ENCODE measurements around the gene RNF44.

Gene RNF44

DNA sequence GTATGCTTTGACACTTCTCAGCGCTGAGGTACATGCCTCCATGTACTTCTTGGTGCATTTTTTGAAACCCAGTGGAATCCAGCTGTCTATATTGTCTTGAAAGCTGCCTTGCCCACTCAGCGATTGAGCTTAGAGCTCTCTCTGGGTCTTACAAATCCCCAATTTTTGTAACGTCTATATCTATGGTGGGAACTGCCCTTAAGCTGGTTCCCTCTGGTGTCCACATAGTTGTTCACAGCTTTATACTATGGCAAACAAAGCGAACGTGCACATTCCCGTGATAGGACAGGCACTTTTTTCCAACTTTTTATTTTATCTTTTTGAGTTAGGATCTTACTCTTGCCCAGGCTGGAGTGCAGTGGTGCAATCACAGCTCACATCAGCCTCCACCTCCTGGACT lies 32.8 kb upstream of the RNF44 start:
- Histone ChIP-seq H3K4me3 (ENCODE audit: low read depth, low read length) (no peak overlapping the region), H3K27me3 (replicated peaks) (no peaks in the 10 kb centered on the region), H3K36me3 (replicated peaks) (no peaks in the 10 kb centered on the region), H3K27ac (no peak overlapping the region)
- no peak for DNase-seq
- in situ Hi-C loops (cut with HindIII; ENCODE audit: low pct_ligation_motif_present, low sequenced_read_pairs) = no loop called here
- TF ChIP-seq, protein P1, sequence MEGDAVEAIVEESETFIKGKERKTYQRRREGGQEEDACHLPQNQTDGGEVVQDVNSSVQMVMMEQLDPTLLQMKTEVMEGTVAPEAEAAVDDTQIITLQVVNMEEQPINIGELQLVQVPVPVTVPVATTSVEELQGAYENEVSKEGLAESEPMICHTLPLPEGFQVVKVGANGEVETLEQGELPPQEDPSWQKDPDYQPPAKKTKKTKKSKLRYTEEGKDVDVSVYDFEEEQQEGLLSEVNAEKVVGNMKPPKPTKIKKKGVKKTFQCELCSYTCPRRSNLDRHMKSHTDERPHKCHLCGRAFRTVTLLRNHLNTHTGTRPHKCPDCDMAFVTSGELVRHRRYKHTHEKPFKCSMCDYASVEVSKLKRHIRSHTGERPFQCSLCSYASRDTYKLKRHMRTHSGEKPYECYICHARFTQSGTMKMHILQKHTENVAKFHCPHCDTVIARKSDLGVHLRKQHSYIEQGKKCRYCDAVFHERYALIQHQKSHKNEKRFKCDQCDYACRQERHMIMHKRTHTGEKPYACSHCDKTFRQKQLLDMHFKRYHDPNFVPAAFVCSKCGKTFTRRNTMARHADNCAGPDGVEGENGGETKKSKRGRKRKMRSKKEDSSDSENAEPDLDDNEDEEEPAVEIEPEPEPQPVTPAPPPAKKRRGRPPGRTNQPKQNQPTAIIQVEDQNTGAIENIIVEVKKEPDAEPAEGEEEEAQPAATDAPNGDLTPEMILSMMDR (IDR thresholded peaks at IDR 0.05; ENCODE audit: low read depth, low read length, missing control alignments) = peak; percentile 35

DNA sequence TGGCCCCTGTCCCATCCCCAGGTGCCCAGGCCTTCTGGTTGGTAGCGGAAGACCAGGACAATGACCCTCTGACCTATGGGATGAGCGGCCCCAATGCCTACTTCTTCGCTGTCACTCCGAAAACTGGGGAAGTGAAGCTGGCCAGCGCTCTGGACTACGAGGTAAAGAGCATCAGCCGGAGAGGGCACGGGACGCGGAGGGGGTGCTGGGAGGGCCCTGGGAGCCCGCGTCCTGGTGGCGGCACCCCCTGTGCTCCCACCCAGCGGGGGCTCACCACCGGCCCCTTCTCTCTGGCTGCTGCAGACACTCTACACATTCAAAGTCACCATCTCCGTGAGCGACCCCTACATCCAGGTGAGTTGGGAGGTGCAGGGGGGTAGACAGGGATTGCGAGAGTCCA lies 31.5 kb upstream of the RNF44 start:
- Histone ChIP-seq H3K27me3 (replicated peaks) (no peaks in the 10 kb centered on the region), H3K4me3 (ENCODE audit: low read depth, low read length) (no peak overlapping the region), H3K27ac (no peak overlapping the region), H3K36me3 (replicated peaks) (no peaks in the 10 kb centered on the region)
- no peak for DNase-seq
- in situ Hi-C loops (cut with HindIII; ENCODE audit: low pct_ligation_motif_present, low sequenced_read_pairs) = no loop called here
- TF ChIP-seq, protein P1 (IDR thresholded peaks at IDR 0.05; ENCODE audit: low read depth, low read length, missing control alignments) = no peak

DNA sequence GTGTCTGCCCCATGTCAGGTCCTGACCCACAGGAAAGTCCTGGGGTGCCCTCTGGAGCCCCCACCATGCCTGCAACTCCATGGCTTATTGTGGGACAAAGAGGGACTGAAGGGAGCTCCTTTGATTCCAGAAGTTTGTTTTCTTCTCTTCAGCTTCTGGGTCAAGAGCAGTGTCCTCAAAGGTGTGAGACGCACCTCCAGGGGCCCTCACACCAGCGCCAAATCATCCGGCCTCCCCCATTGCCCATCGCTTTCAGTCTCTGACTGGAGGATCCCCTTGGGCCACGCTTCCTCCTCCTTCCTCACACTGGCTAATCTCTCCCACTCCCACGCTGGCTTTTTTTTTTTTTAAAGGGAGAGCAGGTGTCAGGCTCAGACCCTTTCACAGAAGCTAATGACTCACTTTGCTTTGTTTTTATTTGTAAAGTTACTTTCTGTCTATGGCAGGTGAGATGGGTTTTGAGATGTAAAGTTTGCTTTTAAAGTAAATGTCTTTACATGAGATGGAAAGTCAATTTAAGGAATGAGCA lies 28.6 kb upstream of the RNF44 start:
- TF ChIP-seq, protein P1 (IDR thresholded peaks at IDR 0.05; ENCODE audit: low read depth, low read length, missing control alignments) = no peak
- no peaks in the 10 kb centered on the region for H3K27me3 ChIP-seq (replicated peaks)
- in situ Hi-C loops (cut with HindIII; ENCODE audit: low pct_ligation_motif_present, low sequenced_read_pairs) = no loop called here
- H3K4me3 ChIP-seq (ENCODE audit: low read depth, low read length) = no peak overlapping the region
- H3K27ac ChIP-seq = no peak overlapping the region
- DNase-seq = no peak
- H3K36me3 ChIP-seq (replicated peaks) = no peaks in the 10 kb centered on the region

DNA sequence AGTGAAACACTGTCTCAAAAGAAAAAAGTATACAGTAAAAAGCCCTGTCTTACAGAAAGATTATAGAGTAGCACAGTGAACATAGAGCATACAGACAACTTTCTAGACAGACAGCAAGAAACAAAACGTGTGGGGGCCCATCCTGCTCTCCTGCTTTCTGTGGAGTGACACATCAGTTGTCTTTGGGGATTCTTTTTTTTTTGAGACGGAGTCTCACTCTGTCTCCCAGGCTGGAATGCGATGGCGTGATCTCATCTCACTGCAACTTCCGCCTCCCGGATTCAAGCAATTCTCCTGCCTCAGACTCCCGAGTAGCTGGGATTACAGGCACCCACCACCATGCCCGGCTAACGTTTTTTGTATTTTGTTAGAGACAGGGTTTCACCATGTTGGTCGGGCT lies 26.8 kb upstream of the RNF44 start:
- Histone ChIP-seq H3K4me3 (ENCODE audit: low read depth, low read length) (no peak overlapping the region), H3K27ac (no peak overlapping the region), H3K36me3 (replicated peaks) (no peaks in the 10 kb centered on the region), H3K27me3 (replicated peaks) (no peaks in the 10 kb centered on the region)
- DNase-seq = peak; percentile 56
- TF ChIP-seq, protein P1 (IDR thresholded peaks at IDR 0.05; ENCODE audit: low read depth, low read length, missing control alignments) = no peak
- in situ Hi-C loops (cut with HindIII; ENCODE audit: low pct_ligation_motif_present, low sequenced_read_pairs) = no loop called here

DNA sequence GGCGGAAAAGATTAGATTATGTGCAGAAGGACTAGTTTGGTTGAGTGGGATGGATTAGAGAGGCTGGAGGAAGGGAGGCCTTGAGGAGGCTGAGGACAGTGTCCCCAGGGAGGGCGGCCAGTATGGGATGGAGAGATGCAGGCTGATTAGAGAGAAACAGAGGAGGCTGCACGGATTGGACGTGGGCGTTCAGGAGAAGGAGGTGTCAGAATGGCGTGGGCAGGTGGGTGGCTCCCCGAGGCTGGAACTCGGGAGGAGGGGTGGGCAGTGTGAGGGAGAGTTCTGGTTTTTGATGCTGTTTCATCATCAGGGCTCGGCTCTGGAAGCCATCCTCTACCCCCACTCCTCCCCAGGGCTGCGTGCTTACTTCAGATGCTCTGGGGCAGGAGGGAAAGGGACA lies 25.0 kb upstream of the RNF44 start:
- in situ Hi-C loops (cut with HindIII; ENCODE audit: low pct_ligation_motif_present, low sequenced_read_pairs) = no loop called here
- no peak overlapping the region for H3K4me3 ChIP-seq (ENCODE audit: low read depth, low read length)
- H3K27ac ChIP-seq = no peak overlapping the region
- TF ChIP-seq, protein P1 (IDR thresholded peaks at IDR 0.05; ENCODE audit: low read depth, low read length, missing control alignments) = no peak
- no peak for DNase-seq
- H3K36me3 ChIP-seq (replicated peaks) = no peaks in the 10 kb centered on the region
- H3K27me3 ChIP-seq (replicated peaks) = no peaks in the 10 kb centered on the region

DNA sequence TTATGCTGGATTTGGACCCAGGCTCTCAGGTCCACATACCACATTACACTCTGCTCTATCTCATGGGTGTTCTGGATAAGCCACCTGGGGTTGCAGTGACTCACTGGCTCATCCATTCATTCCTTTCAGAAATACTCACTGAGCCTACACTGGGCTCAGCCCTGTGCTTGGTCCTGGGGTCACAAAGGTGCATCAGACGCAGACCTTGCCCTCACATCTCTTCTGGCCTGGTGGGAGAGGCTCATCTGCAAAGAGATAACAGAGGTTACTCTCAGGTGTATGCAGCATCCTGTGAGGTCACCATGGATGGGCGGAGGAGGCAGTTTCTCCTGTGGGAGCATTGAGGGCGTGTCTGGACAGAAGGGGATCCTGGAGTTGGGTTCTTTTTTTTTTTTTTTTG lies 24.1 kb upstream of the RNF44 start:
- H3K36me3 ChIP-seq (replicated peaks) = no peaks in the 10 kb centered on the region
- no peak for DNase-seq
- in situ Hi-C loops (cut with HindIII; ENCODE audit: low pct_ligation_motif_present, low sequenced_read_pairs) = no loop called here

More for the DNA sequence above, 24.1 kb upstream of the RNF44 start:
- no peaks in the 10 kb centered on the region for H3K27me3 ChIP-seq (replicated peaks)
- no peak overlapping the region for H3K27ac ChIP-seq
- H3K4me3 ChIP-seq (ENCODE audit: low read depth, low read length) = no peak overlapping the region
- TF ChIP-seq, protein P1 (IDR thresholded peaks at IDR 0.05; ENCODE audit: low read depth, low read length, missing control alignments) = no peak
